ENCODE results near the gene KCNE2.
"Not testable (repeated sequence)": the region's sequence is repeated elsewhere in the genome, so short reads cannot be mapped to it uniquely, and the experiment has no call there.

Gene KCNE2

DNA sequence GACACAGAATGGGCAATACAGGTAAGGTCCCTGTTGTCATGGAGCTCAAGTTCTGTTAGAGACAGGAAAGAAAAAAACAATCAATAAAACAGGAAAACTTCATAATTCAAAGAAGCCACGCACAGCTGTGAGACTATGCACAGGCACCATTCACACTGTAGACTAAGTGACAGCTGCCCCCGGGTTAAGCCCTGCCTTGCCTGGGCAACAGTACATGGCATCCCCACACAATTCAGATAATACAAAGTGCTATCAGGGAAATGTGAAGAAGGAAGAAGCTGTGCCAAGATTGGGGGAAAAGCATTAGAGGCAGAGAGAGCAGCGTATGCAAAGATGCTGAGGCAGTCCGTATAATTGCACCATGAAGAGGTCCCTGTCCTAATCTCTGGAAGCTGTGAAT lies 9.0 kb upstream of the KCNE2 start:
- no peak for DNase-seq

DNA sequence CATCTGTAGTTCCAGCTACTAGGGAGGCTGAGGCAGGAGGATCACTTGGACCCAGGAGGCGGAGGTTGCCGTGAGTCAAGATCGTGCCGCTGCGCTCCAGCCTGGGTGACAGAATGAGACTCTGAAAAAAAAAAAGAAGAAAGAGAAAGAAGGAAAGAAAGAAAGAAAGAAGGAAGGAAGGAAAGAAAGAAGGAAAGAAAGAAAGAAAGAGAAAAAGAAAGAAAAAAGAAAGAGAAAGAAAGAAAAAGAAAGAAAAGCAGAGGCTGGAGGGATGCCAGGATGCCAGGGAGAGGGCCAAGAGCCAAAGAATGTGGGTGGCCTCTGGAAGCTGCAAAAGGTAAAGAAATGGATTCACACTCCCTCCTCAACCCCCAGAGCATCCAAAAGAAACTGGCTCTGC lies 8.2 kb upstream of the KCNE2 start:
- DNase-seq = no peak

DNA sequence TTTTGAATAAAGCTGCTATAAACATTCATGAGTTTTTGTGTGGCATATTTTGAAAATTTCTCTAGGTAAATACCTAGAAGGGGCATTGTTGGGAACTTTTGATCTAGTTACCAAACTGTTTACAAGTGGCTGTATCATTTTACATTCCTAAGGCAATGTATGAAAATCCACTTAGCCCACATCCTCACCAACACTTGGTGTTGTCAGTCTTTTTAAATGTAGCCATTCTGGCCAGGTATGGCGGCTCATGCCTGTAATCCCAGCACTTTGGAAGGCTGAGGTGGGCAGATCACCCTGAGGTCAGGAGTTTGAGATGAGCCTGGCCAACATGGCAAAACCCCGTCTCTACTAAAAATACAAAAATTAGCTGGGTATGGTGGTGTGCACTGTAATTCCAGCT lies 5.9 kb upstream of the KCNE2 start:
- no peak for DNase-seq

DNA sequence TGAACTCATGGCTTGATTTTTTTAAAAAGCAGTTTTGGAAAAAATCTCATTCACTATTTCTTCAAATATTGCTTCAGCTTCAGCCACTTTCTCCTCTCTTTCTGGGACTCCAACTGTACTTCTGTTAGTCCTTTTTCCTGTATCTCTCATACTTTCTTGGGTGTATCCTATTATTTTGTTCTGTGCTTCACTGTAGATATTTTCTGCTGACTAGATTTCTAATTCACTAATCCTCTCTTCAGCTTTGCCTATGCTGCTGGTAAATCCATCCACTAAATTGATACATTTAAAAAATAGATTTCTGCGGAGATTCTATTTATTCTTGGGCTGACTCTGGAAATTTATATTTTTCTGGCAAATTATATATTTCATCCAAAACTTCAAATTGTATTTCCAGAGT lies 4.9 kb upstream of the KCNE2 start:
- no peak for DNase-seq

DNA sequence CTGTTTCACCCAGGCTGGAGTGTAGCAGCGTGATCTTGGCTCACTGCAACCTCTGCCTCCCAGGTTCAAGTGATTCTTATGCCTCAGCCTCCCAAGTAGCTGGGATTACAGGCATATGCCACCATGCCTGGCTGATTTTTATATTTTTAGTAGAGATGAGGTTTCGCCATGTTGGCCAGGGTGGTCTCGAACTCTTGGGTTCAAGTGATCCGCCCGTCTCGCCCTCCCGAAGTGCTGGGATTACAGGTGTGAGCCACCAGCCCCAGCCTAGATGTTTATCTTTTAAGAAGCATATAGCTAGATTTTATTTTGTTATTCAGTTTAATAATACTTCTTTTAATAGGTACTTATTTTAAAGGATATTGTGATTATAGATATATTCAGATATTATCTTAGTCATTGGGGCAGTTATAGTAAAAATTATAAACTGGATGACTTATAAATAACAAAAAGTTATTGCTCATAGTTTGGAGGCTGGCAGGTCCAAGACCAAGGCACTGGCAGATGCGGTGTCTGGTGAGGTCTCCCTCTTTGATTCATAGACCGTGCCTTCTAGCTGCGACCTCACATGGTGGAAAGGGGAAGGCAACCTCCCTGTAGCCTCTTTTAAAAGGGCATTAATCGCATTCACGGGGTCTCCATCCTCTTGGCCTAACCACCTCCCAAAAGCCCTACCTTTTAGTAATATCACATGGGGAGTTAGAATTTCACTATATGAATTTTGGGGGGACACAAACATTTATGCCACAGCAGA lies 3.1 kb upstream of the KCNE2 start:
- DNase-seq = no peak

DNA sequence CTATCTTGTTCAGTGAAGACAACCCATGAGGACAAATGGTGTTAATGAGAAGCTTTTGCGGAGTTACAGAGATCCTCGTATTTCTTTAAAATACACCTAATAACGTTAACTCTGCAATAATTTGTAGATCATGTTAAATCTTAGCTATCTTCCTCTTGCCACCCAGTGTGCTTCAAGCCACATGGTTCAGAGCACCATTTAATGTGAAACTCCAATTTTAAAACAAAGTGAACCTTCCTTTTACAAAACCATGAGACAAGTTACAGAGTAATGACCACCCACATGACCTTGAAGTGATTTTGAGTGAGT lies 1.7 kb upstream of the KCNE2 start:
- DNase-seq = no peak

DNA sequence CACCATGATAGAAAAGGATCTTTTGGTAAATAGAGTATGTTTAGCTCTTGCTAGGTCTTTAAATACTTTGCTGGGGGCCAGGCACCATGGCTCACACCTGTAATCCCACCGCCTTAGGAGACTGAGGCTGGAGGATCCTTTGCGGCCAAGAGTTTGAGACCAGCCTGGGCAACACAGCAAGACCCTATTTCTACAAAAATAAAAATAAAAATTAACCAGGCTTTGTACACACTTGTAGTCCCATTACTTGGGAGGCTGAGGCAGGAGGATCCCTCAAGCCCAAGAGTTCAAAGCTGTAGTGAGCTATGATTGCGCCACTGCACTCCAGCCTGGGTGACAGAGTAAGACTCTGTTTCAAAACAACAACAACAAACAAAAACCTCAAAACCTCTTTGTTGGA lies 1.1 kb upstream of the KCNE2 start:
- no peak for DNase-seq

DNA sequence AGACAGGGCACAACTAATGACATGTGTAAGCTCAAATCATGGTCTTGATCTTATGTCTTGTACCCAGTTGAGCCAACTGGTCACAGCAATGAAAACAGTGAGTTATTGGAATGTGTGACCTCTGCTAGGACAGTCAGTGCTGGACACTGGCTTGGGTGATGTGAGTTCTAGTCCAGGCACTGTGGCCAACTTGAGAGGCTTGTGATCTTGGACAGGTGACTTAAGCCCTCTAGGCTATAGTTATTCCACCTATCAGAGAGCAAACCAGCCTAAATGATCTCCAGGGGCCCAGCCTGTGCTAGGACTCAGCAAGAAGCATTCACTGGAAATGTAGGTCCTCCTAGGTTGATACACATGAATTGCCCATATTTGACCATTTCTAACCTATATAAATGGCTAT lies 1.1 kb downstream of the KCNE2 start:
- DNase-seq = no peak

DNA sequence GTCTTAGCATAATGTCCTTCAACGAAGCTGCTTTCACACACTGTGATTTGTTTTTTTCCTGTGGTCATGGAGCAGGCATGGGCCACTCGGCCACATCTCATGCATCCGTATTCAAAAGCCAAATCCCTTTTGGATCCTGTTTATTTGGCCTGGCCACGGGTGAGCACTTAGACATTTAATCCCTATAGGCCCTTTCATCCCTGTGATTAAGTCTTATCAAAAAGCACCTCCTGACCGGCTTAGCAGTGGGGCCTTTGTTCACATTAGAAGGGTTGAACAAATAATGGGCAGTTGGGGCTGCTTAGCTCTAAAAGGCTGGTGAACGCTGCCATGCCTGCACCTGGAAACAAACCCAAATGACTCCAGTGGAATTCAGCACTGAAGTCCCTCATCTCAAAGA lies 2.0 kb downstream of the KCNE2 start:
- DNase-seq = no peak

DNA sequence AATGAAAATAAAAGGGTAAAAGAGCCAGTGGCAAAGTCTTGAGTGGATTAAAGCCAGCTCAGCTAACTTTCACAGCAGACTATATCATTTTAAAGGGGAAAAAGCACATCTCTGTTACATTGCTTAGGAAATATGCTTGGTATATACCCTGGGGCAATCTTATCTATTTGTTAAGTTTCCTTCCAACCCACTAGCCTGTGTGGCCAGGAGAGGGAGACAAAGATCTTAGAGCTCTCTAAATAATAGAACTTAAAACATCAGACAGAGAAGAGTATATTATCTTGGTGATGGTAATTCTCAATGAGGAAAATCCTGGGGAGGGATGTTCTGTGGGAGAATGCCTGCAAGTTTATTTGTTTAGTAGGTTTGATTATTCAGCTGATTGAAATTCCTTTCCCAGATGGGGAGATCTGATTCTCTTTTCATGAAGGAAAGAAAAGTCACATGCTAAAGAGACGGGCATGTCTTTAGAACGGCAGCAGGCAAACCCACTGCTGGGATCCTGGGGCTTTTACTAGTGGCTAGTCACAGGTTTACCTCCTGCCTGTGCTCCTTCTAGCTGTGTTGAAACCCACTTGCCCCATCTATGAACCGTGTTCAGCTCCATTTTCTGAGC lies 3.6 kb downstream of the KCNE2 start:
- DNase-seq = peak; percentile 10

DNA sequence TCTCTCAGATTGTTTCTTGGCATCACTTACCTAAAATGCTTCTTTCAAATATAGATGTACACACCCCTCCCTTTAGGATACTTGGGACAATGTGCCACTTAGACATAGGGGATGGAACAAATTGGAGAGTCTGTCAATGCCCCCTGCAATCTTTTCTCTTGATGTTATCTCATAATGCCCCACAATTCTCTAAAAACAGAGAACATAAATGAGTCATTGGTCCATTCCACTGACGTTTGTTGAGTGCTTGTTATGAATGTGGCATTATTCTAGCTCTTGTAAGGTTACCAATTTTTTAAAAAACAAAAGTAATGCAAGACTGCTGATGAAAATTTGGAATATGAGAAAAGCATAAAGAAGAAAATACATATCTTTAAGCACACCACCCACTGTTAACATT lies 5.9 kb downstream of the KCNE2 start:
- DNase-seq = no peak

DNA sequence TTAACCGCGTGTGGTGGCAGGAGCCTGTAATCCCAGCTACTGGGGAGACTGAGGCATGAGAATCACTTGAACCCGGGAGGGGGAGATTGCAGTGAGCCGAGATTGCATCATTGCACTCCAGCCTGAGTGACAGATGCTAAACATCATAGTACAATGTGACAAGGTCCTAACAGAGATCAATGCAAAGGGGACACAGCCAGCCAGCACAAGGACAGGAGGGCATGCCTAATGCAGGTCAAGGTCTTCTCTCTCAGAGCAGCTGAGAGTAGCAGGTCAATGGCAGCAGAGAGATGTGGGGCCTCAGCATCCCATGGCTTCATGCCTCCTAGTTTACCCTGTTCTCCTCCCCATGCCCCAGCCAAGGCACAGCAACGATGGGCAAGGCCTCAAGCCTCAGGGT lies 8.5 kb downstream of the KCNE2 start:
- no peak for DNase-seq

DNA sequence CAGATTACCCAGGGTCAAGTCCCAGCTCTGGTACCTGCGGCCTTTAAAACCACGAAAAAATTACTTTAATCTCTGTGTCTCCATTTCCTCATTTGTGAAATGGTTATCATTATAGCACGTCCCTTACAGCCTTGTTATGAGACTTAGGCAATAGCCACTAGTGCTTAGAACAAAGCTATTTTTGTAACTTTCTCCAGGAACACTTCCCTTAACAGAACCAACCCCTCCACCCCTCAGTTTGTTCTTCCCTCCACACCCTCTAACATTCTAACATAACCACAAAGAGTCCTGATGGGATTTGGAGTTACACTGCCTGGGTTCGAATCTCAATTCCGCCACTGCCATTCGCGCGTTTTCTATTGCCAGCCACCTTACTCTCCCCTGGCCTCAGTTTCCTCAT lies 10.7 kb downstream of the KCNE2 start:
- DNase-seq = not testable (repeated sequence)

DNA sequence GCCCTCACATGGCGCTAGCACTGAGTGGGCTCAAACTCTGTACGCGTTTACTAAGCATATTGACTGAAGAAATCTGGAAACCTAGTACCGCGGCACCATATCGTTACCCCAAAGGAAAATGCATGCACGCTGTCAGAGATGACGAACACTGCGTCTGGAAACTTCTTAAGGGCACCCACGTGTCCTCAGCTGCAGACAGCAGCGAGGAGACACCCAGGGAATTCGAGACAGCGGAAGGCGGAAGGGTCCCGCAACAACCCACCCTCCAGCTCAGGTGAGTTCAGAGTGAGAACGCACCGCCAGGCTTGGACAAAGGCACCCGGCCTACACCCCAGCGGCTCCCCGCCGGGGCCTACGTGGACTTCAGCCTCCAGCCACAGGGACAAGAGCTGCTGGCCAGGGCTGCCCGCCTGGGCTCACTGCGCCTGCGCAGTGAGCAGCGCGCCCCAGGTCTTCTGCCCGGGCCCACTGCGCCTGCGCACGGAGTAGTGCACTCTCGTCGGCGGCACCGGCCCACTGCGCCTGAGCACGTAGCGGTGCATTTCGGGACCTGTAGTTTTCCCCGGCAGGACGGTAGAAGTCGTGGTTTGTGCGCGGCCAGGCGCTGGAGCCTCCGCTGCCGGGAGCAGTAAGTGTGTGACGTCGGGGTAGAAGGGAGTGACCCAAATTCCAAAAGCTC lies 11.3 kb downstream of the KCNE2 start, which contains the start of gene SMIM11:
SMIM11 (plus strand) TSS at position 568 of the 679 bp plus-strand sequence. CDS start 3,998 bp downstream, outside the sequence.
- not testable (repeated sequence) for DNase-seq

DNA sequence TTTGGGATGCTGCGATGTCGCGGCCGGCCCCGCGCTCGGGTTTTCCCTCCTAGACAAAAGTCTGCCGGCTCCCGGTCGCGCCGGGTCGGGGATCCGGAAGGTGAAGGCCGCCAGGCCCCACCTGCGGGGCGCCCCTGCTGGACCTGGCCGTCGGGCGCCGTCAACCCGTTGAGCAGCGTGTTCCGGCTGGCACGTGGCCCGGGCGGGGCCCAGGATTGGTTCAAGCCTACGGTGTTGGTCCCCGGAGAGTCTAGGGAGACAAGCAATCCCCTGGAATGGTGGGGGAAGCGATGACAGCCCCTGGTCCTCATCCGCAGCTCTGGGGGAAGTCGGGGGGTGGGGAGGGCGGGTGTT lies 11.8 kb downstream of the KCNE2 start:
- not testable (repeated sequence) for DNase-seq

DNA sequence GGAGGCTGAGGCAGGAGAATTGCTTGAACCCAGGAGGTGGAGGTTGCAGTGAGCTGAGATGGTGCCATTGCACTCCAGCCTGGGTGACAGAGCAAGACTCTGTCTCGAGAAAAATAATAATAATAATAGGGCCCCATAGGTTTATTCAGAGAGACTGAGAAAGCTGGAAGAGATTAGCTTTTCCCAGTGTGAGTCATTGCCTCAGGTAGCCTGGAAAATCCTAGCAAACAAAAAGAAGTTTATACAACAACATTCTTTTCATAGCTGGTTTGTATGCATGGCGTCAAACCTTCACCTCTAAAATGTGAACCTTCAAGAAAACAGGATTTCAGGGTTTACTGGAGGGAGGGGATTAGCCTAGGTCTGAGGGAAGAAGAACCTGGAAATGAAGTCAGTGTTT lies 19.3 kb downstream of the KCNE2 start:
- not testable (repeated sequence) for DNase-seq

DNA sequence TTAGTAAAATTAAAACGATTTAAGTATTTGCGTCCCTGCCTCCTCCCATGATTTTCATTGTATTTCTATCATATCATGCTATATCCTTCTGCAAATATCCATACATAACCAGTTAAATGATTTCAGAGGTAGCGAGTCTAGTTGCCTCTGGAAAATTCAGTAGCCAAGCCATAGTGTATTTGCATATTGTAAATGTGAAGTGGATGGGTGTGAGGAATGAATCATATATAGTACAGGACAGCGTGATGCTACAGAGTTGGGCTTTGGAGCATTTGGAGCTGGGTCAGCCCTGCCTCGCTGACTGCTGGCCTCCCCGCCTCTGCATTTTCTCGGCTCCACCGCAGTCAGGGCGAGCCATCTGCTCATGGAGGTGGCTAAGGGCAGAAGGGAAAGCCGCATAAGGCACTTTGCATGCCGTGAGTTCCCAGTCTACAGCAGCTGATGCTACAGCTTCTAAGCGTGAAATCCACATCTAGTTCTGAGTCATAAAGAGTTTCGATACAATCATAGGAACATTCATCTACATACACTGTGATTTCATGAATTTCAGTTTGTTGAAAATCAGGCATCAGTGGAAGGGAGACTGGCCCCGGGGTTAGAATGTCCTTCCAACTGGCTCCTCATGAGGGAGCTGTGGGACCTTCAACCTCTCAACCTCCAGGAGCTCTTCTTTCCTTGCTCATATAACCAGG lies 20.1 kb downstream of the KCNE2 start:
- not testable (repeated sequence) for DNase-seq

DNA sequence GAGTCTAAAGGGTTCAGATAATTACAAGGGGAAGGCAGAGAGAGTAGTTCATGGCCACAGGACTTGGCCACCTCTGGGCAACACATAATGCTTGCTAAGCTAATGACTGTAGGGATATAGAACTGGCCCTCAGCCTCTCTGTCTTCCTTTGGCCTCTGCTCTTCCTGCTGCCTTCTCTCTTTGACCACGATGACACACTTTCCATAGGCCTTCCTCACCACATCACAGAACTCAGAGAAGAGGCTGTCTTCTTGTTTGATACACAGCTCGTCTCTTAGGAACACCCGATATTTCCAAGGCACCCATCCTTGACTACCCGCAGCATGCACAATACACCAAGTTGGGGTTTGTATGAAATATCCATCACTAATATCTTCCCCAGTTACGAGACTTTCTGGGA lies 36.7 kb downstream of the KCNE2 start:
- DNase-seq = not testable (repeated sequence)

DNA sequence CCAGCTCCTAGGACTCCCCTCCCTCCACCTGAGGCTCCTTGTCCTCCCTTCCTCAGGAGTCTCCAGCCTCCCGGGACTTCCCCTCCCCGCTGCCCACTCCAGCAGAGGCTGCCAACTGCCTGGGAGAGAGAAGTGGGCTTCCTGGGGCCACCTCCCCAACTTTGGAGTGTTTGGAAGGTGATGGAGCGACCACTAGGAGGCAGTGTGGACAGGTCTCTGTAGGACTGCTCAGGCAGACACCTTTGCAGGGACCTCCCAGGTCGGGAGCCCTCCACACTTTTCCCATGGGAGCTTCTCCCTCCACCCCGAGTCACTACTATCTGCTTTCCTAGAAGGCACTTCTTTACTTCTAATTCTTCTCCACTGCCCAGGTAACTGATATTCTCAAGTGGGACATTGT lies 40.9 kb downstream of the KCNE2 start:
- DNase-seq = not testable (repeated sequence)

DNA sequence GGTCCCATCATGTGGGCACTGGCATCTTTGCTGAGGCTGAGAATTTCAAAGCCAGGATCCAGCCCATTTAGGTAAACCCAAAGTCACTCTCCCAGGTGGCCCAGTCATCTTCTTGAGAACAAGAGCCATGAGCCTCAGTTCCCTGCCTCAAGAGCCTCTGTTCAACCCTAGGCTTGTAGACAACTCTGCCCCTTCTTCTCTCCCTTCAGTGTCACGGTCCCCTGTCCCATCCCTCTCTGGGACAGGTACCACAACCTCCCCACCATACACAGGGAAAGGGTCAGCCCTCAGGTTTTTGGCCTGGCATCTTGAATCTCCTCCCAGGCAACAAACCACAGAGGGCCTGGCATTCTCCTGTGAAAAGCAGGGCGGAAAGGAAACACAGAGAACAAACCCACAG lies 41.9 kb downstream of the KCNE2 start:
- not testable (repeated sequence) for DNase-seq

DNA sequence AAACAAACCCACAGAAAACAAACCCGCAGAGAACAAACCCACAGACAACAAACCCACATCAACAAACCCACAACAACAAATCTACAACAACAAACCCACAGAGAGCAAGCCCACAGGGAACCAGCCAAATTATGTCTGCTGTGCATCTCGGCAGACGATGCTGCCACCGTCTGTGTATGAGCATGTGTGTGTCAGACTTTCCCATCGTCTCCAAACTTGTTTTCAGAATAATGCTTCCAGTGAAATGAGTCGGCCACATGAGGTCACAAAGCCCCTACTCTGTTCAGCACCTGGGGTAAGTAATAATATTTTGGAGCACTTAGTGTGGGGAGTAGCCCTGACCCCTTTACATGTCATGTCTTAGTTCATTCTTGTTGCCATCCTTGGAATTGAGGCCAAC lies 42.3 kb downstream of the KCNE2 start:
- not testable (repeated sequence) for DNase-seq

DNA sequence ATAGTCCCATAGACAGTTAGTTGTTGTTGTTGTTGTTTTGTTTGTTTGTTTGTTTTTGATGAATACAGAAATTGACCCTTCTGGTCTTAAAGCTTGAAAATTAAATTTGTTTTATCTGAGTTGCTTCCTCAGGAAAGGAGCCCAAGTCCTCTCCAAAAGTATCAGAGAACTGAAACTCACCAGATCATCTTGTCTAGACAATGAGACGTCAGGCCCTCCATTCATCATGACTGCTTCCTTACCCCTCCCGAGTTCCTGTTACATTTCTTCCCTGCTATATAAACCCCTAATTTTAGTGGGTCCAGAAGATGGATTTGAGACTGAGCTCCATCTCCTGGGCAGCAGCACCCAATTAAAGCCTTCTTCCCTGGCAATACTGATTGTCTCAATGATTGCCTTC lies 42.9 kb downstream of the KCNE2 start:
- DNase-seq = not testable (repeated sequence)

DNA sequence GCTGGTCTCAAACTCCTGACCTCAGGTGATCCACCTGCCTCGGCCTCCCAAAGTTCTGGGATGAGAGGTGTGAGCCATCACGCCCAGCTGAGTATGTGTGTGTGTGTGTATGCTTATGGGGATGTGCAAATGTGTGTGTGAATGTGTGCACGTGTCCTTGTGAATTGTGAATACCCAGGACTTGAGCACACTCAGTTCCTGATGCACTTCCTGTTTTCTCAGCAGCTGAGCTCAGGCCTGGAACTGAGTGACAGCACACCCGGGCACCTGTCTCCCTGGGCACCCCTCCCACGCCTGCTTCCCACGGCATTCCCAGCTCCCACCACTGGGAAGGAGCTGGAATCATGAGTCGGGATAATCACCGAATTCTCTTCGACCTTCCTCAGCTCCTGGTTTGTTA lies 43.5 kb downstream of the KCNE2 start:
- DNase-seq = not testable (repeated sequence)
